Choroid plexus epithelial cell (primary cell): ENCODE data around the gene ZNF836.
A peak's percentile ranks its signal among the peaks of the same experiment; 100 is the strongest.

Experiments
- DNase-seq: peaks from one replicate; pipeline ENCODE4 v3.0.0-alpha.2; 2010; ENCODE audit warnings: low read depth
- H3K4me3 ChIP-seq: 2 replicates; pipeline ENCODE4 v1.5.1; 2011; ENCODE audit warnings: low read depth, mild to moderate bottlenecking, control low read depth, low read length, moderate library complexity
- CTCF ChIP-seq: conservative IDR thresholded peaks from 2 replicates; pipeline ENCODE4 v1.5.1; 2011; ENCODE audit warnings: low read depth, mild to moderate bottlenecking, control low read depth, inconsistent platforms, low read length, moderate library complexity

The ZNF836 gene

GRCh38 chr19:52188822-52189734, 17.7 kb upstream of the ZNF836 start:
- peak overlapping the region; percentile 58 for H3K4me3 ChIP-seq
- peak; percentile 20 for TF ChIP-seq CTCF
- DNase-seq, result no peak

- no peak for DNase-seq
- no peak for TF ChIP-seq CTCF
- H3K4me3 ChIP-seq, result no peak overlapping the region
These were observed 16.0 kb upstream of the ZNF836 start for GRCh38 chr19:52187407-52187806.

- no peak overlapping the region for H3K4me3 ChIP-seq
- no peak for DNase-seq
- TF ChIP-seq CTCF, result no peak
These were observed 5.2 kb upstream of the ZNF836 start for GRCh38 chr19:52176574-52176973.

- no peak for TF ChIP-seq CTCF
- no peak for DNase-seq
- H3K4me3 ChIP-seq, result no peak overlapping the region
These were observed 926 bp upstream of the ZNF836 start for GRCh38 chr19:52172347-52172746.

GRCh38 chr19:52170863-52171320, 529 bp downstream of the ZNF836 start:
- peak overlapping the region; percentile 86 for H3K4me3 ChIP-seq
- TF ChIP-seq CTCF, result no peak
- no peak for DNase-seq

GRCh38 chr19:52170304-52170703, 1.1 kb downstream of the ZNF836 start:
- no peak for DNase-seq
- no peak for TF ChIP-seq CTCF
- peak overlapping the region; percentile 86 for H3K4me3 ChIP-seq
